ENCODE results near the gene AAGAB. TPM values are rescaled to one million over a fixed set of nuclear protein-coding genes. Genes with fewer than 3 reads are reported as not detected.
A peak's percentile ranks its signal among the peaks of the same experiment; 100 is the strongest.

The AAGAB gene
- total and polyA plus RNA-seq, 8 donors = 7.1 to 16.3 (median 13.0) TPM

DNA sequence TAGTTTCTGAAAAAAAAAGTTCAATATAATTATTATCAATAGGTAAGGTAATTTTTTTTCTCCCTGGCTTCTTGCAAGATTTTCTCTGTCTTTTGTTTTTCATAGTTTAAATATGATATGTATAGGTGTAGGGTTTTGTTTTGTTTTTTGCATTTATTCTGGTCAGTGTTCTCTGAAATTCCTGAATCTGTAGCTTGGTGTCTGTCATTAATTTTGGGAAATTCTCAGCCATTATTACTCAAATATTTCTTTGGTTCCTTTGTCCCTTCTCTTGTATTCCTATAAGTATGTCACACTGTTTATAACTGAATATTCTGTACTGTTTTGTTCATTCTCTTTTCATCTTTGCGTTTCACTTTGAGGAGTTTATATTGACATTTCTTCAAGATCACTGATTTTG is 22.2 kb upstream of the AAGAB start:
- no peak for DNase-seq
- ATAC-seq = no peak
- no peak overlapping the region for H3K27ac ChIP-seq
- TF ChIP-seq, protein P1, sequence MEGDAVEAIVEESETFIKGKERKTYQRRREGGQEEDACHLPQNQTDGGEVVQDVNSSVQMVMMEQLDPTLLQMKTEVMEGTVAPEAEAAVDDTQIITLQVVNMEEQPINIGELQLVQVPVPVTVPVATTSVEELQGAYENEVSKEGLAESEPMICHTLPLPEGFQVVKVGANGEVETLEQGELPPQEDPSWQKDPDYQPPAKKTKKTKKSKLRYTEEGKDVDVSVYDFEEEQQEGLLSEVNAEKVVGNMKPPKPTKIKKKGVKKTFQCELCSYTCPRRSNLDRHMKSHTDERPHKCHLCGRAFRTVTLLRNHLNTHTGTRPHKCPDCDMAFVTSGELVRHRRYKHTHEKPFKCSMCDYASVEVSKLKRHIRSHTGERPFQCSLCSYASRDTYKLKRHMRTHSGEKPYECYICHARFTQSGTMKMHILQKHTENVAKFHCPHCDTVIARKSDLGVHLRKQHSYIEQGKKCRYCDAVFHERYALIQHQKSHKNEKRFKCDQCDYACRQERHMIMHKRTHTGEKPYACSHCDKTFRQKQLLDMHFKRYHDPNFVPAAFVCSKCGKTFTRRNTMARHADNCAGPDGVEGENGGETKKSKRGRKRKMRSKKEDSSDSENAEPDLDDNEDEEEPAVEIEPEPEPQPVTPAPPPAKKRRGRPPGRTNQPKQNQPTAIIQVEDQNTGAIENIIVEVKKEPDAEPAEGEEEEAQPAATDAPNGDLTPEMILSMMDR (IDR thresholded peaks at IDR 0.05) = no peak
- no peak for FAIRE-seq
- H3K27me3 ChIP-seq = no peaks in the 10 kb centered on the region
- 78 to 82% methylated on average over 1 of the region's 1 CpG for WGBS, 2 donors
- H3K4me3 ChIP-seq = no peak overlapping the region
- H3K36me3 ChIP-seq = no peaks in the 10 kb centered on the region
- H3K4me1 ChIP-seq = no peaks in the 10 kb centered on the region
- no peaks in the 10 kb centered on the region for H3K9me3 ChIP-seq
- intact Hi-C loops (cut with DNase I) = no loop called here

DNA sequence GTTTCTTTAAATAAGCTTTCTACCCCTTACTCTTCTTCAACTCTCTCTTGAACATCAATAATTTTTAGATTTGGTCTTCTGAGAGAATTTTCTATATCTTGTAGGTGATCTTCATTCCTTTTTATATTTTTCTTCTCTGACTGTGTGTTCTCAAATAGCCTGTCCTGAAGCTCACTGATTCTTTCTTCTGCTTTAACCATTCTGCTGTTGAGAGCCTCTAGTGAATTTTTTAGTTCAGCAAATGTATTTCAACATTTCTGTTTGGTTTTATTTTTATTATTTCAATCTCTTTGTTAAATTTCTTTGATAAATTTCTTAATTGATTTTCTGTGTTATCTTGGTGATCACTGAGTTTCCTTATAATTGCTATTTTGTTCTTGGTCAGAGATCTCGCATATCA is 19.8 kb upstream of the AAGAB start:
- Histone ChIP-seq H3K36me3 (no peaks in the 10 kb centered on the region), H3K27ac (no peak overlapping the region), H3K9me3 (no peaks in the 10 kb centered on the region), H3K4me1 (no peaks in the 10 kb centered on the region), H3K4me3 (no peak overlapping the region), H3K27me3 (no peaks in the 10 kb centered on the region)
- ATAC-seq (no peak), DNase-seq (no peak), FAIRE-seq (no peak)
- intact Hi-C loops (cut with DNase I) = no loop called here
- TF ChIP-seq, protein P1 (IDR thresholded peaks at IDR 0.05) = no peak
- WGBS, 2 donors = 95 to 100% methylated on average over 1 of the region's 1 CpG

DNA sequence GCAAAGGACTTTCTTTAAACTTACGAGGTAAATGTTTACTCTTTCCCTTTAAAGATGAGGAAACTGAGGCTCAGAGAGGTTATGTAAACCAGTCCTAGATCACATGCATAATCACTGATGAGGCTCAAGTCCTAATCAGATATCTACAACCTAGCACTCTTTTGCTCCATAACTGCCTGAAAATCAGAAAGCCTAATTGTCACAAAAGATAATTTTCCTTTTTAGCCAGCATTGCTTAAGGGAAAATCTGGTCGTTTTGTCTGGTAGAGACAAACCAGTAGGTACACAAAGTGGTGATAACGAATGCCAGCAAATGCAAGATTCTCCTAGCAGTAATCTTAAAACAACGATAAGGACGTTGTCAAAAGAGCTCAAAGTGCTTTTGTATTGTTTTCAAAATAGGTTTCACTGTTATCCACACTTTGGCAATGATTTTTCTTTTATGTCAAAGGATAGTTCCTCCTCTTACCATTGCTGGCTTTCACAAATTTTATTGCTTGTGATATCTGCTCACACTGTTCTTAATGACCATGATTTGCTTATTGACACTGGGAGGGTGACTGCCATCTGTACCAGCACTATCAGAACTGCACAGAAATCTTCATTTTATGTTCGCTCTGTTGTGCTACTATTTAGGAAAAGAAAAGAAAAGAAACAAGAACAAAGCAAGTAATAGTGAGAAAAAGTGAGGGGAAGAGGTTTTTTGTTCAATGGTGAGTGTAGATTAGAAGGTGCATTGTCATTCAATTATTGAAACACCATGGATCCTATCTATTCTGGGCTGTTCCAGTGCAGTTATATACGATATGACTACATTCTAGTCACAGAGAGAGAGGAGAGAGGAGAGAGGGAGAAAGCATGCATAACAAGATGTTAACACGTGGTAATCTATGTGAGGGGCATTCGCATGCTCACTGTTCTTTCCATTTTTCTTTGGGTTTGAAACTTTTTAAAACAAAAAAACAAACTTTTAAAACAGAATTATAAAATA is 13.8 kb upstream of the AAGAB start:
- H3K27ac ChIP-seq = no peak overlapping the region
- no peak for DNase-seq
- FAIRE-seq = peak; percentile 57
- 63 to 67% methylated on average over 9 of the region's 9 CpGs for WGBS, 2 donors
- H3K36me3 ChIP-seq = no peaks in the 10 kb centered on the region
- H3K9me3 ChIP-seq = no peaks in the 10 kb centered on the region
- H3K4me3 ChIP-seq = no peak overlapping the region
- no peak for ATAC-seq
- H3K4me1 ChIP-seq = no peaks in the 10 kb centered on the region
- no peaks in the 10 kb centered on the region for H3K27me3 ChIP-seq
- TF ChIP-seq, protein P1 (IDR thresholded peaks at IDR 0.05) = no peak
- intact Hi-C loops (cut with DNase I) = no loop called here

DNA sequence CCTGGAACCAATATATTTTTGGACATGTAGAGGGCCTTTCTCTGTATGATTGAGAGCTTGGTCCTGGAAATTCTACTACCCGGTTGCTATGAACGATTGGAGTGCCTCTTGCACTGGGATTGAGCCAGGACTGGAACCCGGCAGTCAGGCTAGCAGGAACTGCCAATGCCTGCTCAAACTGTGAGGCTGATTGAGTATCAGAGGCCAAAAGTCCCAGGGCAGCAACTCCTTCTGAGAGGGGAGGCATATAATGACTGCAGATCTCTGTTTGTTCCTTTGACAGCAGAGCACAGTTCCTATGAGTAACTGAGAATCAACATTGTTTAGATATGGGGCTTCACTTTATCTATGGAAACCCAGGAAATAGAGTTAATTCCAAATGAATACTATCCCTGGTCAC is 13.0 kb upstream of the AAGAB start:
- intact Hi-C loops (cut with DNase I) = no loop called here
- FAIRE-seq (no peak), DNase-seq (no peak), ATAC-seq (peak in 1 of 4 donors; percentile 30)
- WGBS, 2 donors = 66 to 77% methylated on average over 3 of the region's 3 CpGs
- Histone ChIP-seq H3K27me3 (no peaks in the 10 kb centered on the region), H3K36me3 (no peaks in the 10 kb centered on the region), H3K27ac (no peak overlapping the region), H3K4me1 (no peaks in the 10 kb centered on the region), H3K4me3 (no peak overlapping the region), H3K9me3 (no peaks in the 10 kb centered on the region)
- TF ChIP-seq, protein P1 (IDR thresholded peaks at IDR 0.05) = no peak

DNA sequence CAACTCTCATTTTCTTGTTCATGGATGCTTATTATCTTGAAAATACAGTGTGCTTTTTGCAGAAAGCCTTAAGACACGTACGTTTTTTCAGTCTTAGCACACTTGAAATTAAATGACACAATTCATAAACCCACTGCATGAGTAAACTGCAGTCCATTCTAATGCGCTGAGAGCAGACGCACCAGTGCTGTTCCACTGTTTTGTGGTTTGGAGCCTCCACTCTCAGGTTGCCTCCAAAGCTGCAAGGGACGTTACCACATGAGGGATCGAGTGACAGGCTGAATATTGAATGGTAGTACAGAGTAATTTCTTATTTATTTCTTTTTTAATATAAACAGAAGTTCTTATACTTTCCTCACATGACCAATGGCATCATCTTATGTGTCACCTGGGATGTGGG is 12.4 kb upstream of the AAGAB start:
- TF ChIP-seq, protein P1 (IDR thresholded peaks at IDR 0.05) = no peak
- 90 to 94% methylated on average over 6 of the region's 6 CpGs for WGBS, 2 donors
- H3K27me3 ChIP-seq = no peaks in the 10 kb centered on the region
- no peak overlapping the region for H3K27ac ChIP-seq
- intact Hi-C loops (cut with DNase I) = no loop called here
- FAIRE-seq = no peak
- DNase-seq = no peak
- ATAC-seq = no peak
- H3K9me3 ChIP-seq = no peaks in the 10 kb centered on the region
- H3K4me3 ChIP-seq = no peak overlapping the region
- H3K36me3 ChIP-seq = no peaks in the 10 kb centered on the region
- no peaks in the 10 kb centered on the region for H3K4me1 ChIP-seq
